Endothelial cell of umbilical vein (primary cell): ENCODE measurements around the gene TMEM119. TPM values are rescaled to one million over a fixed set of nuclear protein-coding genes. Genes with fewer than 3 reads are reported as not detected.

Source experiments
- BruUV-seq: library from RNA; stranded (reverse); fragments of 400-500 nt; replicated peaks from 2 replicates; lab custom pipeline; 2021; lab: Mats Ljungman, UMichigan
- CTCF ChIA-PET: fragments of 300-600, 350-600 bp; sonication (Branson Sonifier 250); formaldehyde crosslinking; loops from one replicate; lab custom pipeline; 2021; ENCODE audit warnings: antibody characterized with exemption, inconsistent platforms; lab: Charles Lee
- POLR2A ChIA-PET: fragments of 300-600, 350-600 bp; sonication (Branson Sonifier 250); formaldehyde crosslinking; loops from one replicate; lab custom pipeline; 2021; ENCODE audit warnings: antibody characterized with exemption, inconsistent platforms; lab: Charles Lee
- DNase-seq: peaks from one replicate; pipeline ENCODE4 v3.0.0-alpha.2; 2011; ENCODE audit warnings: low read depth, low spot score
- FAIRE-seq: peaks from 2 replicates; lab custom pipeline; 2011; peaks lifted over from hg19 to GRCh38; lab: Jason Lieb, UNC
- H2AFZ ChIP-seq: 2 replicates; pipeline ENCODE4 v1.6.0; 2012; ENCODE audit warnings: low read depth, low read length, control low read depth, inconsistent platforms
- H3K27ac ChIP-seq: 2 replicates; pipeline ENCODE4 v1.5.1; 2011; ENCODE audit warnings: low read depth, mild to moderate bottlenecking, control low read depth, low read length, moderate library complexity; ENCODE audit not compliant: insufficient read depth
- H3K27me3 ChIP-seq, 2 experiments: 2 replicates each; pipeline versions ENCODE4 v1.6.0 to v1.6.1; 2011; ENCODE audit warnings: low read length in 2 of 2, mixed read lengths in 1 of 2; ENCODE audit not compliant: control insufficient read depth in 2 of 2, insufficient read depth in 2 of 2
- H3K36me3 ChIP-seq, 2 experiments: 2 replicates in 1 of 2; 3 replicates in 1 of 2; pipeline ENCODE4 v1.5.1; 2011; ENCODE audit warnings: low read length in 2 of 2, mild to moderate bottlenecking in 1 of 2, moderate library complexity in 1 of 2; ENCODE audit not compliant: control insufficient read depth in 2 of 2, insufficient read depth in 2 of 2; ENCODE audit errors: extremely low read depth in 1 of 2
- H3K4me1 ChIP-seq: 3 replicates; pipeline ENCODE4 v1.5.1; 2011; ENCODE audit warnings: mild to moderate bottlenecking, low read length; ENCODE audit not compliant: control insufficient read depth, insufficient read depth; ENCODE audit errors: extremely low read depth
- H3K4me2 ChIP-seq: 2 replicates; pipeline ENCODE4 v1.6.1; 2011; ENCODE audit warnings: low read length, control low read depth, mixed read lengths; ENCODE audit not compliant: insufficient read depth
- H3K4me3 ChIP-seq, 3 experiments: fragments of 200-600 bp in 1 of 3; sonication (generic), shearing (Covaris generic) in 1 of 3; replicated peaks in 1 of 3; 2 replicates each; pipeline ENCODE4 v1.5.1; 2011 to 2016; ENCODE audit warnings: control low read depth in 3 of 3, low read length in 3 of 3, mild to moderate bottlenecking in 2 of 3, inconsistent platforms in 1 of 3, low read depth in 1 of 3, moderate library complexity in 1 of 3; ENCODE audit not compliant: insufficient read depth in 1 of 3
- H3K79me2 ChIP-seq: 2 replicates; pipeline ENCODE4 v1.6.0; 2012; ENCODE audit warnings: low read length, inconsistent platforms; ENCODE audit not compliant: control insufficient read depth, insufficient read depth
- H3K9ac ChIP-seq: replicated peaks from 2 replicates; pipeline ENCODE3; 2011; ENCODE audit warnings: low read length, control low read depth; ENCODE audit not compliant: insufficient read depth; ENCODE audit errors: extremely low read depth
- H3K9me1 ChIP-seq: replicated peaks from 3 replicates; pipeline ENCODE4 v1.6.0; 2011; ENCODE audit warnings: mild to moderate bottlenecking, low read length; ENCODE audit not compliant: control insufficient read depth, insufficient read depth; ENCODE audit errors: extremely low read depth
- H3K9me3 ChIP-seq: replicated peaks from 2 replicates; pipeline ENCODE4 v1.5.1; 2012; ENCODE audit warnings: low read length, inconsistent platforms; ENCODE audit not compliant: control insufficient read depth, insufficient read depth
- H4K20me1 ChIP-seq: replicated peaks from 2 replicates; pipeline ENCODE3; 2011; ENCODE audit warnings: mild to moderate bottlenecking, low read length; ENCODE audit not compliant: control insufficient read depth, insufficient read depth; ENCODE audit errors: extremely low read depth
- CTCF ChIP-seq, 2 donors: IDR thresholded peaks; 1 replicate in 1 of 2; 2 replicates in 1 of 2; pipeline ENCODE4 v1.5.1; 2011; ENCODE audit warnings: low read length in 2 of 2, mild to moderate bottlenecking in 2 of 2, moderate library complexity in 2 of 2, control low read depth in 1 of 2, inconsistent platforms in 1 of 2, low read depth in 1 of 2; ENCODE audit not compliant: insufficient read depth in 1 of 2; ENCODE audit errors: extremely low read depth in 1 of 2
- EZH2 ChIP-seq: IDR thresholded peaks from 2 replicates; pipeline ENCODE4 v1.6.1; 2012; ENCODE audit warnings: borderline replicate concordance, low read depth, mild to moderate bottlenecking, moderate library complexity, low read length, inconsistent platforms; ENCODE audit not compliant: severe bottlenecking
- FOS ChIP-seq: IDR thresholded peaks from 2 replicates; pipeline ENCODE4 v1.6.1; 2011; ENCODE audit warnings: mild to moderate bottlenecking, low read length, moderate library complexity, borderline replicate concordance; ENCODE audit not compliant: insufficient read depth
- GATA2 ChIP-seq: IDR thresholded peaks from 2 replicates; pipeline ENCODE4 v1.7.0; 2011; ENCODE audit warnings: low read depth, mild to moderate bottlenecking, moderate library complexity, mixed read lengths, low read length; ENCODE audit not compliant: insufficient read length, insufficient read depth
- JUN ChIP-seq: IDR thresholded peaks from 2 replicates; pipeline ENCODE4 v1.6.1; 2011; ENCODE audit warnings: borderline replicate concordance, low read depth; ENCODE audit not compliant: insufficient read length, insufficient read depth
- MAX ChIP-seq: IDR thresholded peaks from 2 replicates; pipeline ENCODE4 v1.6.1; 2011; ENCODE audit not compliant: insufficient read depth, insufficient read length
- MYC ChIP-seq: IDR thresholded peaks from one replicate; pipeline ENCODE4 v1.6.1; 2011; ENCODE audit warnings: mild to moderate bottlenecking, low read depth, low read length
- POLR2A ChIP-seq: IDR thresholded peaks from 2 replicates; pipeline ENCODE4 v1.6.1; 2012; ENCODE audit warnings: low read depth, mild to moderate bottlenecking, control low read depth, low read length
- POLR2AphosphoS5 ChIP-seq: IDR thresholded peaks from 2 replicates; pipeline ENCODE4 v1.6.1; 2012; ENCODE audit warnings: low read depth, mild to moderate bottlenecking, control low read depth, low read length, moderate library complexity; ENCODE audit not compliant: insufficient read depth
- dilution Hi-C: fragments of 300-500 bp; cut with MboI; formaldehyde crosslinking; loops from one replicate; pipeline ENCODE4 v1.15.0; 2019; ENCODE audit warnings: low sequenced_read_pairs; ENCODE audit not compliant: extremely low pct_ligation_motif_present
- intact Hi-C: fragments of 100-400 bp; cut with micrococcal nuclease; formaldehyde crosslinking; loops from one replicate; pipeline ENCODE4 v1.10.0; 2022
- polyA plus RNA-seq, 4 experiments: library from polyadenylated mRNA; depleted of rRNA in 3 of 4; stranded (reverse) in 3 of 4; unstranded in 1 of 4; fragments of >200 nt; gene quantifications; 2 replicates each; pipeline versions ENCODE4 v1.2.1 to v1.2.3, GENCODE V29; 2011 to 2012; ENCODE audit warnings: missing spikeins in 1 of 4
- total RNA-seq: library from RNA; stranded (reverse); gene quantifications from 2 replicates; pipeline ENCODE4 v1.2.3, GENCODE V29; 2021

TMEM119 gene
- total and polyA plus RNA-seq, 2 donors (not counting 3 experiments of a cell fraction or from before 2014, with no cell fraction given) = not detected

- peaks cover 3 to 5% of the 10 kb centered on the region in 2 experiments for H3K36me3 ChIP-seq
- H3K27ac ChIP-seq = no peak overlapping the region
- H3K79me2 ChIP-seq = no peaks in the 10 kb centered on the region
- no peaks in the 10 kb centered on the region for H3K27me3 ChIP-seq
- H4K20me1 ChIP-seq = no peaks in the 10 kb centered on the region
- H3K4me3 ChIP-seq = no peak overlapping the region
- no peak overlapping the region for H2AFZ ChIP-seq
- no peaks in the 10 kb centered on the region for H3K9me1 ChIP-seq
- TF ChIP-seq POLR2AphosphoS5 = no peak
- TF ChIP-seq CTCF (IDR thresholded peaks at IDR 0.05; ENCODE audit: extremely low read depth in 1 of 2, insufficient read depth in 1 of 2, low read depth in 1 of 2, low read length in 2 of 2) = no peak
- no peak for TF ChIP-seq MAX
- TF ChIP-seq GATA2 = no peak
- TF ChIP-seq JUN = no peak
- no peak for TF ChIP-seq POLR2A
- no peak for TF ChIP-seq EZH2
- TF ChIP-seq MYC = no peak
- TF ChIP-seq FOS = no peak
- DNase-seq (no peak), FAIRE-seq (no peak)
- intact Hi-C loops (no loop called here), dilution Hi-C loops (no loop called here)
- H3K9me3 ChIP-seq = no peaks in the 10 kb centered on the region
- ChIA-PET CTCF (interaction anchor here (1.4 to 7.4 kb wide), 2 partner anchors 43 to 377 kb away, joined by 7 to 86 read pairs; no protein-coding TSS in a partner anchor), POLR2A (no interaction called here)
- H3K4me2 ChIP-seq = no peak overlapping the region
- H3K9ac ChIP-seq = no peak overlapping the region
- no peaks in the 10 kb centered on the region for H3K4me1 ChIP-seq
- BruUV-seq = no TSS peak
Observed at GRCh38 chr12:108573317-108573716, 24.6 kb downstream of the TMEM119 start.
